WTC11 (cell line): ENCODE measurements around the gene OR51M1. TPM values are rescaled to one million over a fixed set of nuclear protein-coding genes. Genes with fewer than 3 reads are reported as not detected.

Experiments used
- ATAC-seq: fragments of 200-7000 bp; cut with Tn5 transposase; 2 replicates; pipeline ENCODE4 v1.10.0; 2021; ENCODE audit warnings: mild to moderate bottlenecking, moderate library complexity
- CTCF ChIA-PET: fragments of 300-600 bp; sonication (Branson Sonifier 250); formaldehyde crosslinking; loops from one replicate; lab custom pipeline; 2021; ENCODE audit warnings: antibody characterized with exemption; lab: Charles Lee
- POLR2A ChIA-PET: fragments of 350-600 bp; sonication (Branson Sonifier 250); formaldehyde crosslinking; loops from one replicate; lab custom pipeline; 2021; ENCODE audit warnings: antibody characterized with exemption; lab: Charles Lee
- DNase-seq: peaks from one replicate; pipeline ENCODE4 v3.0.0; 2021; ENCODE audit warnings: low spot score
- H3K27ac Mint-ChIP-seq: 2 replicates; pipeline ENCODE4 v1.8.0; 2021; ENCODE audit warnings: mixed read lengths
- H3K27me3 Mint-ChIP-seq: 2 replicates; pipeline ENCODE4 v1.8.0; 2021; ENCODE audit warnings: low read depth, mild to moderate bottlenecking, moderate library complexity, mixed read lengths
- H3K36me3 Mint-ChIP-seq: 2 replicates; pipeline ENCODE4 v1.8.0; 2021; ENCODE audit warnings: mixed read lengths
- H3K4me1 Mint-ChIP-seq: 2 replicates; pipeline ENCODE4 v1.8.0; 2022; ENCODE audit warnings: mixed read lengths
- H3K4me3 Mint-ChIP-seq: 2 replicates; pipeline ENCODE4 v1.8.0; 2021; ENCODE audit warnings: mild to moderate bottlenecking, moderate library complexity, mixed read lengths
- H3K9me3 Mint-ChIP-seq: 2 replicates; pipeline ENCODE4 v1.8.0; 2021; ENCODE audit warnings: mixed read lengths
- AR ChIP-seq: fragments of 250-450 bp; sonication (Bioruptor Pico); IDR thresholded peaks from 2 replicates; pipeline ENCODE4 v1.9.0; 2021; ENCODE audit warnings: mild to moderate bottlenecking
- GRHL2 ChIP-seq: fragments of 250-450 bp; sonication (Bioruptor Pico); IDR thresholded peaks from 2 replicates; pipeline ENCODE4 v1.8.0; 2022; ENCODE audit warnings: mild to moderate bottlenecking, moderate library complexity; ENCODE audit not compliant: insufficient replicate concordance, severe bottlenecking
- GTF2I ChIP-seq: fragments of 250-450 bp; sonication (Bioruptor Pico); conservative IDR thresholded peaks from 2 replicates; pipeline ENCODE4 v1.4.0; 2021; ENCODE audit warnings: mild to moderate bottlenecking
- IRF1 ChIP-seq: sonication (generic); formaldehyde crosslinking; IDR thresholded peaks from 2 replicates; pipeline ENCODE4 v1.8.0; 2023; ENCODE audit warnings: missing genetic modification reagents
- MYBL2 ChIP-seq: sonication (generic); formaldehyde crosslinking; IDR thresholded peaks from 2 replicates; pipeline ENCODE4 v1.8.1; 2023; ENCODE audit warnings: mild to moderate bottlenecking, moderate library complexity, missing genetic modification reagents
- ZNF219 ChIP-seq: sonication (generic); formaldehyde crosslinking; IDR thresholded peaks from 2 replicates; pipeline ENCODE4 v1.8.0; 2023; ENCODE audit warnings: missing genetic modification reagents, mild to moderate bottlenecking, borderline replicate concordance
- ZNF317 ChIP-seq: sonication (generic); formaldehyde crosslinking; IDR thresholded peaks from 2 replicates; pipeline ENCODE4 v1.8.1; 2023; ENCODE audit warnings: low read depth, mild to moderate bottlenecking, moderate library complexity, missing genetic modification reagents, borderline replicate concordance
- ZNF416 ChIP-seq: fragments of 250-450 bp; sonication (Bioruptor Pico); IDR thresholded peaks from 2 replicates; pipeline ENCODE4 v1.9.0; 2021; ENCODE audit warnings: mild to moderate bottlenecking, inconsistent platforms
- ZNF425 ChIP-seq: fragments of 250-450 bp; sonication (Bioruptor Pico); conservative IDR thresholded peaks from 2 replicates; pipeline ENCODE4 v1.9.0; 2021; ENCODE audit warnings: mild to moderate bottlenecking
- ZNF671 ChIP-seq: fragments of 250-450 bp; sonication (Bioruptor Pico); IDR thresholded peaks from 2 replicates; pipeline ENCODE4 v1.8.0; 2021; ENCODE audit warnings: mild to moderate bottlenecking
- total RNA-seq: library from RNA; stranded (reverse); gene quantifications from 3 replicates; pipeline ENCODE4 v1.2.3, GENCODE V29; 2021
- TF ChIP-seq, protein P1 (sequence below): sonication (generic); formaldehyde crosslinking; IDR thresholded peaks from 2 replicates; pipeline ENCODE4 v1.8.0; 2023; ENCODE audit warnings: missing genetic modification reagents, mild to moderate bottlenecking, borderline replicate concordance
- TF ChIP-seq, protein P2 (sequence below): sonication (generic); formaldehyde crosslinking; IDR thresholded peaks from 2 replicates; pipeline ENCODE4 v1.8.0; 2022; ENCODE audit warnings: missing genetic modification reagents
- TF ChIP-seq, protein P3 (sequence below): sonication (generic); formaldehyde crosslinking; IDR thresholded peaks from 2 replicates; pipeline ENCODE4 v1.8.1; 2023; ENCODE audit warnings: mild to moderate bottlenecking, missing genetic modification reagents
- TF ChIP-seq, protein P4 (sequence below): sonication (generic); formaldehyde crosslinking; IDR thresholded peaks from 2 replicates; pipeline ENCODE4 v1.8.1; 2022; ENCODE audit warnings: low read depth, missing genetic modification reagents, borderline replicate concordance

The OR51M1 gene
- total RNA-seq, 1 experiment from 2014 or later = not detected

DNA sequence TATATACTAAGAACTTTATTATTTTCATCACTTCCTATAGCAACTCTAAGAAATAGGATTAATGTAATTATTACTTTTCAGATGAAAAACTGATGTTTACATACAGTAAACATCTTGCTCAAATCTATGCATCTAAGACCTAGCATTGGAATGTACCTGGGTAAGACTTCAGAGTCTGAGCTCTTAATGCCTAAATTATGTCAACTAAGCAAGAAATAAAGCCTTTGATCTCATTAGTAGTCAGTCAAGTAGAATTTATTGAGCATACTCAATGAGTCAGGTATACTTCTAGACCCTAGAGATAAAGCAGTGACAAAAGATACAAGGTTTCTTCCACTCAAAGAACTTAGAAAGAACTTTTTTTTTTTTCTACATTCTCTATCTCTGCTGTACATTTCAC lies 21.6 kb downstream of the OR51M1 start (continued):
- TF ChIP-seq MYBL2 (CRISPR knock-in tag) = no peak

- TF ChIP-seq, protein P1, sequence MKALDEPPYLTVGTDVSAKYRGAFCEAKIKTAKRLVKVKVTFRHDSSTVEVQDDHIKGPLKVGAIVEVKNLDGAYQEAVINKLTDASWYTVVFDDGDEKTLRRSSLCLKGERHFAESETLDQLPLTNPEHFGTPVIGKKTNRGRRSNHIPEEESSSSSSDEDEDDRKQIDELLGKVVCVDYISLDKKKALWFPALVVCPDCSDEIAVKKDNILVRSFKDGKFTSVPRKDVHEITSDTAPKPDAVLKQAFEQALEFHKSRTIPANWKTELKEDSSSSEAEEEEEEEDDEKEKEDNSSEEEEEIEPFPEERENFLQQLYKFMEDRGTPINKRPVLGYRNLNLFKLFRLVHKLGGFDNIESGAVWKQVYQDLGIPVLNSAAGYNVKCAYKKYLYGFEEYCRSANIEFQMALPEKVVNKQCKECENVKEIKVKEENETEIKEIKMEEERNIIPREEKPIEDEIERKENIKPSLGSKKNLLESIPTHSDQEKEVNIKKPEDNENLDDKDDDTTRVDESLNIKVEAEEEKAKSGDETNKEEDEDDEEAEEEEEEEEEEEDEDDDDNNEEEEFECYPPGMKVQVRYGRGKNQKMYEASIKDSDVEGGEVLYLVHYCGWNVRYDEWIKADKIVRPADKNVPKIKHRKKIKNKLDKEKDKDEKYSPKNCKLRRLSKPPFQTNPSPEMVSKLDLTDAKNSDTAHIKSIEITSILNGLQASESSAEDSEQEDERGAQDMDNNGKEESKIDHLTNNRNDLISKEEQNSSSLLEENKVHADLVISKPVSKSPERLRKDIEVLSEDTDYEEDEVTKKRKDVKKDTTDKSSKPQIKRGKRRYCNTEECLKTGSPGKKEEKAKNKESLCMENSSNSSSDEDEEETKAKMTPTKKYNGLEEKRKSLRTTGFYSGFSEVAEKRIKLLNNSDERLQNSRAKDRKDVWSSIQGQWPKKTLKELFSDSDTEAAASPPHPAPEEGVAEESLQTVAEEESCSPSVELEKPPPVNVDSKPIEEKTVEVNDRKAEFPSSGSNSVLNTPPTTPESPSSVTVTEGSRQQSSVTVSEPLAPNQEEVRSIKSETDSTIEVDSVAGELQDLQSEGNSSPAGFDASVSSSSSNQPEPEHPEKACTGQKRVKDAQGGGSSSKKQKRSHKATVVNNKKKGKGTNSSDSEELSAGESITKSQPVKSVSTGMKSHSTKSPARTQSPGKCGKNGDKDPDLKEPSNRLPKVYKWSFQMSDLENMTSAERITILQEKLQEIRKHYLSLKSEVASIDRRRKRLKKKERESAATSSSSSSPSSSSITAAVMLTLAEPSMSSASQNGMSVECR (CRISPR knock-in tag) = no peak
- TF ChIP-seq GRHL2 (no peak), ZNF416 (CRISPR knock-in tag) (no peak), ZNF425 (no peak), ZNF317 (CRISPR knock-in tag) (no peak), GTF2I (CRISPR knock-in tag) (no peak), ZNF219 (no peak), ZNF671 (CRISPR knock-in tag) (no peak), AR (CRISPR knock-in tag) (no peak), IRF1 (CRISPR knock-in tag) (no peak)
- TF ChIP-seq, protein P2, sequence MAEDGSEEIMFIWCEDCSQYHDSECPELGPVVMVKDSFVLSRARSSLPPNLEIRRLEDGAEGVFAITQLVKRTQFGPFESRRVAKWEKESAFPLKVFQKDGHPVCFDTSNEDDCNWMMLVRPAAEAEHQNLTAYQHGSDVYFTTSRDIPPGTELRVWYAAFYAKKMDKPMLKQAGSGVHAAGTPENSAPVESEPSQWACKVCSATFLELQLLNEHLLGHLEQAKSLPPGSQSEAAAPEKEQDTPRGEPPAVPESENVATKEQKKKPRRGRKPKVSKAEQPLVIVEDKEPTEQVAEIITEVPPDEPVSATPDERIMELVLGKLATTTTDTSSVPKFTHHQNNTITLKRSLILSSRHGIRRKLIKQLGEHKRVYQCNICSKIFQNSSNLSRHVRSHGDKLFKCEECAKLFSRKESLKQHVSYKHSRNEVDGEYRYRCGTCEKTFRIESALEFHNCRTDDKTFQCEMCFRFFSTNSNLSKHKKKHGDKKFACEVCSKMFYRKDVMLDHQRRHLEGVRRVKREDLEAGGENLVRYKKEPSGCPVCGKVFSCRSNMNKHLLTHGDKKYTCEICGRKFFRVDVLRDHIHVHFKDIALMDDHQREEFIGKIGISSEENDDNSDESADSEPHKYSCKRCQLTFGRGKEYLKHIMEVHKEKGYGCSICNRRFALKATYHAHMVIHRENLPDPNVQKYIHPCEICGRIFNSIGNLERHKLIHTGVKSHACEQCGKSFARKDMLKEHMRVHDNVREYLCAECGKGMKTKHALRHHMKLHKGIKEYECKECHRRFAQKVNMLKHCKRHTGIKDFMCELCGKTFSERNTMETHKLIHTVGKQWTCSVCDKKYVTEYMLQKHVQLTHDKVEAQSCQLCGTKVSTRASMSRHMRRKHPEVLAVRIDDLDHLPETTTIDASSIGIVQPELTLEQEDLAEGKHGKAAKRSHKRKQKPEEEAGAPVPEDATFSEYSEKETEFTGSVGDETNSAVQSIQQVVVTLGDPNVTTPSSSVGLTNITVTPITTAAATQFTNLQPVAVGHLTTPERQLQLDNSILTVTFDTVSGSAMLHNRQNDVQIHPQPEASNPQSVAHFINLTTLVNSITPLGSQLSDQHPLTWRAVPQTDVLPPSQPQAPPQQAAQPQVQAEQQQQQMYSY (CRISPR knock-in tag) = no peak
- TF ChIP-seq, protein P3, sequence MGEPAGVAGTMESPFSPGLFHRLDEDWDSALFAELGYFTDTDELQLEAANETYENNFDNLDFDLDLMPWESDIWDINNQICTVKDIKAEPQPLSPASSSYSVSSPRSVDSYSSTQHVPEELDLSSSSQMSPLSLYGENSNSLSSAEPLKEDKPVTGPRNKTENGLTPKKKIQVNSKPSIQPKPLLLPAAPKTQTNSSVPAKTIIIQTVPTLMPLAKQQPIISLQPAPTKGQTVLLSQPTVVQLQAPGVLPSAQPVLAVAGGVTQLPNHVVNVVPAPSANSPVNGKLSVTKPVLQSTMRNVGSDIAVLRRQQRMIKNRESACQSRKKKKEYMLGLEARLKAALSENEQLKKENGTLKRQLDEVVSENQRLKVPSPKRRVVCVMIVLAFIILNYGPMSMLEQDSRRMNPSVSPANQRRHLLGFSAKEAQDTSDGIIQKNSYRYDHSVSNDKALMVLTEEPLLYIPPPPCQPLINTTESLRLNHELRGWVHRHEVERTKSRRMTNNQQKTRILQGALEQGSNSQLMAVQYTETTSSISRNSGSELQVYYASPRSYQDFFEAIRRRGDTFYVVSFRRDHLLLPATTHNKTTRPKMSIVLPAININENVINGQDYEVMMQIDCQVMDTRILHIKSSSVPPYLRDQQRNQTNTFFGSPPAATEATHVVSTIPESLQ (CRISPR knock-in tag) = no peak
- TF ChIP-seq, protein P4, sequence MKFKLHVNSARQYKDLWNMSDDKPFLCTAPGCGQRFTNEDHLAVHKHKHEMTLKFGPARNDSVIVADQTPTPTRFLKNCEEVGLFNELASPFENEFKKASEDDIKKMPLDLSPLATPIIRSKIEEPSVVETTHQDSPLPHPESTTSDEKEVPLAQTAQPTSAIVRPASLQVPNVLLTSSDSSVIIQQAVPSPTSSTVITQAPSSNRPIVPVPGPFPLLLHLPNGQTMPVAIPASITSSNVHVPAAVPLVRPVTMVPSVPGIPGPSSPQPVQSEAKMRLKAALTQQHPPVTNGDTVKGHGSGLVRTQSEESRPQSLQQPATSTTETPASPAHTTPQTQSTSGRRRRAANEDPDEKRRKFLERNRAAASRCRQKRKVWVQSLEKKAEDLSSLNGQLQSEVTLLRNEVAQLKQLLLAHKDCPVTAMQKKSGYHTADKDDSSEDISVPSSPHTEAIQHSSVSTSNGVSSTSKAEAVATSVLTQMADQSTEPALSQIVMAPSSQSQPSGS (CRISPR knock-in tag) = no peak
- Mint-ChIP-seq H3K36me3 (no peaks in the 10 kb centered on the region), H3K4me3 (no peak overlapping the region), H3K4me1 (no peaks in the 10 kb centered on the region), H3K27me3 (no peaks in the 10 kb centered on the region), H3K9me3 (peaks cover 21% of the 10 kb centered on the region), H3K27ac (no peak overlapping the region)
- DNase-seq = no peak
- POLR2A ChIA-PET = no interaction called here
- ATAC-seq = peak; percentile 83
- CTCF ChIA-PET = no interaction called here
These were observed 37.4 kb downstream of the OR51M1 start for GRCh38 chr11:5420993-5421392.
